NOMO-1 treated with dmso at 0.1 percent for 144 hours (cell line): ENCODE results near the gene MAD1L1.

Source experiments
- DNase-seq: peaks from one replicate; lab custom pipeline; 2025; ENCODE audit not compliant: unreplicated experiment; lab: John Stamatoyannopoulos, UW

The MAD1L1 gene

DNA sequence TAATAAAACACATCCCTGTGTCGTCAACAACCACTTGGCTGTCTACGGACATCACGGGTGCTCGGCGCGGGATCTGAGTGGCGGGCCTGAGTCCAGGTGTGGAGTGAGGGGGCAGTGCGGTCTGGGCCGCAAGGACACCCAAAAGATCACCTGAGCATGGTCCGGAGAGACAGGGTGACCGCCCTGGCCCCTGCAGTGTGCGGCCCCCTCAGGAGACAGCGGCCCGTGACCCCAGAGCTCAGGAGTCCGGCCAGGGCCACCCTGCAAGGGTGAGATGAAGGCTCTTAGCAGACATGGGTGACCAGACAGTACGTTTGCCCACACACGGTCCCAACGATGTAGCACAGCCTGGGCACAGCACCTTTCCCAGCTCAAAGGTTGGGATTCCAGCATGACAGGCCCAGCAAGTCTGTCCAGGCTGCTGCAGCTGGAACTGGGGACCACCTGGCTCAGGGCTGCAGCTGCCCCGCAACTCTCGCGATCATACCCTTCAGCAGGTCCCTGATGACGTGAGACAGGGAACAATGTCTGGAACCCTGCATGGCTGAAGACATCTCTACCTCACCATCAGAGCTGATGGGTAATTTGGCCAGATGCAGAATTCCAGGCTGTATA, 324.9 kb downstream of the MAD1L1 start:
- no peak for DNase-seq

DNA sequence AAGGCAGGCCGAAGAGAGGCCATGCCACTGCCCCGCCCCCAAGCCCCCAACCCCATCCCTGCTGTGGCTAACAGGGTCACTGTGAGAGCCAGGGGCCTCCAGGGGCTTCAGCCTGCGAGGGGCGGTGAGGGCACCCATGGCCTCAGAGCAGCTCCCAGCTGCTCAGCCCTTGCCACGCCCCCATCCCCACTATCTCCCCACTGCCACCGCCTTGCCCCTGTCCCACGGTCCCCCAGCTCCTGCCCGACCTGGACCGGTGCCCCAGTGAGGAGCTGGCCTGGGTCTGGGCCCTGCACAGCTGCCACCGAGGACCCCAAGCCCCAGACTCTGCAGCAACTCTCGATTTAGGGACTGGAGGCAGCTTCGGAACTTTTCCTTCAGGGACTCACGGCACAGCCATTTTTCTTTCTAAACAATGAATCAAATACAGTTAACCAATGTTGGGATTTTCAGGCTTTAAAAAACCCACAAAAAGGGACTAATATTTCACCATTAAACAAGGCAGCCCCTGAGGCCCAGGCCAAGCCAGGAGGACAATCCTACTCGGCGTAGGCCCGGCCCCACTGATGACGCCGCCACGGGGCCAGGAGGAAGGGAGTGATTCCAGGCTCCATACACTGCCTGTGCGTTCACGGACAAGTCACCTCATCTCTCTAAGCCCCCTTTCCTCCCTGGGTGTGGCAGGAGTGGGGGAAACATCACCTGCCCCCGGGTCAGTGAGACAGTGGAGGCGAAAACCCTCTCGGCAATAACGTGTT, 325.6 kb downstream of the MAD1L1 start:
- no peak for DNase-seq

DNA sequence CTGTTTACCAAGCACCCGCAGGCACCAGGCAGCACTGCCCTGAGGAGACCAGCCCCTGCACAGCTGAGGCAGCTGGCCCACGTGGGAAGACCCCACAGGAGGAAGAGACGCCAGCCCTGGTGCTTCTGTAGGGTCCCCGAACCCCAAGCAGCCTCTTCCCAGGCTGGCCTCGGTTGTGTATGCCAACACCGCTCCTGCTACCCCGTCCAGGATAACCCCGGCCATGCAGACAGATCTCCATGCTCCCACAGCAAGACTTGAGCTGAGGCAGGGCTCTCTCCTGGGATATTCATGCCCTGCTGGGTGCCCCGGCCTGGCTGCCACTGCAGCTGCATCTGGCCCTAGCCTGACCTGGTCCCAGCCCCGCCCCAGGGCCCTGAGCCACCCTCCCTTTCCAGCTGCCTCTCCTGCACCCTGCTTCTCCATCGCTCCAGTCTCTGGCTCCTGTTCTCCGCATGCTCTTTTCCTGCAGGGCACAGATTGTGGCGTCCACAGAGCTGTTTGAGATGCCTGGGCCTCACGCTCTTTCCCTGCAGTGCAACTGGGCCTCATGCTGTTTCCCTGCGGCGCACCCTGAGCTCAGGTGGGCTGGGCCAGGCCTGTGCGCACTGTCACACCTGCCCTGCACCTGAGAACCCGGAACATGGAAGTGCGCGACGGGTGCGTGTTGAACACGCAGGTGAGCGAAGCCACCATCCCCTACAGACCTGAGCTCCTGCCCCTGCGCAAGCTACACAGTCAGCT, 326.5 kb downstream of the MAD1L1 start:
- DNase-seq = no peak

DNA sequence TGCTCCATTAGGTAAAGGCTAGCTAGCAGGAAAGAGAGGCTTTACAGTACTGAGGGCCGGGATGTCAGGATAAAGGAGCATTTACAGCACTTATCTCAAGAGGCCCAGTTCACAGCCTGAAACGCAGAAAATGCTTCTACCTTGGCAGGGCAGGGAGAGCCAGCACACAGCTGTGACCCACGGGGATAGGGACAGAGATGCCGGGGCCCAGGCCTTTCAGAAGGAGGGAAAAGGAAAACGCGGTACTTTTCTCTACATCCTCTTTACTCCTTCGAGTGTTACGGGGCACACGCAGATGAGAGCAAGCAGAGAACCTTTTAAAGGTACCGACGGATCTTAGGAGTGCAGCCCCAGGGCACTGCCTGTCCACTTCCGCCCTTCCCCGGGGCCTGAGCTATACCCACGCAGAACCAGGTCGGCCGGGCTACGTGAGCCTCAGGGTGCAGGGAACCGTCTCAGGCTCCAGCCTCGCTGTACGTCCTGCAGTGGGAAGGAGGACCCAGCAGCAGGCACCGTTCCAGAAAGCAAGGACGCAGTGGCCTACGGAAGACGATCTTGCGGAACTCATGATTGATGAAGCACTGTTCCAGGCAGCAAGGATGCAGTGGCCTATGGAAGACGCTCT, 330.4 kb downstream of the MAD1L1 start:
- no peak for DNase-seq

DNA sequence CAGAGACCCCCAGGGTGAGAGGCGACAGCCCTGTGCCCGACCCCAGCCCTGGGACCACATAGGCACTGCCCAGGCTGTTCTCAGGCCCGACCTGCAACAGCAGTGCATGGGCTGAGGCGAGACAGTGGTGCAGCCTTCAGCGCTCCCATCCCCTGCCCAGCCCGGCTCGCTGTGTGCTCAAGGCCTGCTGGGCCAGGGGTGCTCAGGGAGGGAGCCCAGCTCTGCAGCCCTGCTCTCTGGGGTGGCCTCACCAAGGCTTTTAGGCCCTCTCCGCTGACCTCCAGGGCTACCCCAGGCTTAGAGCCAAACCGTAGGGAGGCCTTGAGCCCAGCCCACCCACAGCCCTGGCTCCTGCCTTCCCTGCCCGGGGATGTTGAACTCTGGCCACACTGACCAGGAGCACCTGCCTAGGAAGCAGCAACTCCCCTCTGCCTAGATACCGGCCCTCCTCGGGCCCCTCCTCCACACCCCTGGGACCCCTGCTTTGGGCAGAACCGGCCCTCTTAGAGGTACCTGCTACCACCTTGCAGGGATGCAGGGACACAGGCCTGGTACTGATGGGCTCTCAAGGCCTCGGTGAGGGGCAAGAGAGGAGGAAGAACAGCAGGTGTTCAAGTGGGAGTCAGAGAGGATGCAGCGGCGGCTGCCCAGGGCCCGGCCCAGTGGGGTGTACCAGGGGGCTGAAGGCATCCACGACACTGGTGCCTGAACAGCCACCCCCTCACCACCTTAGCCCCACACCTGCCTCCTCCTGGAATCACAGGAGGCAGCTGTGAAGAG, 331.1 kb downstream of the MAD1L1 start:
- DNase-seq = no peak

DNA sequence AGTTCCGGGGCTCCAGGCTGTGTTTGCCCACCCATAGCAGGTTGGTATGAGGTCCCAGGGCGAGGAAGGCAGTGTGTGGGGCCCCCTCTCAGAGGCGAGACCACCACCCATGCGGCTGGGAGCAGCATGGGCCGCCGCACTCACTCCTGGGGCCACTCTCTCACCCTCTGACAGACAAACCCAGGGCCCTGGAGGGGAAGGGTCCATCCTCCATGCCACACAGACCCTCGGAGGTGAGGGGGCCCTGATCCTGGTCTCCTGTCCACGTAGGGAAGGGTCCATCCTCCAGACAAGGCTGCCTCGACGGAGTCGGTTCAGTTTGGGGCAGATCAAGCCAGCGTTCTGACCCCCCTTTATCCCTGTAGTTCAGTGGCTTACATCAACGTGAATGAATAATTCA, 331.9 kb downstream of the MAD1L1 start:
- DNase-seq = no peak

DNA sequence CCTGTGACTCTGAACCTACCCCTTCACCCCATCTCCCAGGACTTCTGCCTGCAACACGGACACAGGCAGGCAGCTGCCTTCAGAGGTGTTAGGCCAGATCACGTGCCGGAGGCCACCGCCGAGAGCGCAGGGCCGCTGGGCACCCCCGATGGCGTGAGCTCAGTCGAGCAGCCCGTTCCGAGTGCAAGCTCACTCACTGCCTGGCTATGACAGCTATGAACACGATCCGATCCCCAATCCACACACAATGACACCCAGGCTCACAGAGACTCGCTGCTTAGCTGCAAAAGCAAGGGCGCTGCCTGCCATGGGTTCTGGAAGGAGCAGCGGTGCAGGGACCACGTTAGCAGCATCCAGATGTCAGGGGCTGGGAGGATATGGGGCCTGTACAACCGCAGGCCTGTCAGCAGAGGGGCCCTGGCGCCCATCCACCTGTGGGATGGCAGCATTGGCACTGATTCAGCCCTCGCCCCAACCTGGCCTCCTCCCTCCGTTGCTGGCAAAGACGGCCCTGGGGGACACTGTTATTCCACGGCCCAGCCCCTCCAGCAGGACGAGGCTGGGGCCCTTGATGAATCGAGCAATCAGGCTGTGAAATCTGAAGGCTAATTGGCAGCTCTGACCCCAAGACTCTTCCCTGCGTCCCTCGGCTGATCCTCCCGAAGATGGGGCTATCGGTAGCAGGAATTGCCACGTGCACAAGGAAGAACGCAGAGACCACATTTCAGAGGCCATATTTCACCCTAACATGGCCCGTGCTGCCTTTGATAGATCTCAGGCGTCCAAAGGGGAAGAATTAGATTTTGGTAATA, 332.6 kb downstream of the MAD1L1 start:
- DNase-seq = no peak

DNA sequence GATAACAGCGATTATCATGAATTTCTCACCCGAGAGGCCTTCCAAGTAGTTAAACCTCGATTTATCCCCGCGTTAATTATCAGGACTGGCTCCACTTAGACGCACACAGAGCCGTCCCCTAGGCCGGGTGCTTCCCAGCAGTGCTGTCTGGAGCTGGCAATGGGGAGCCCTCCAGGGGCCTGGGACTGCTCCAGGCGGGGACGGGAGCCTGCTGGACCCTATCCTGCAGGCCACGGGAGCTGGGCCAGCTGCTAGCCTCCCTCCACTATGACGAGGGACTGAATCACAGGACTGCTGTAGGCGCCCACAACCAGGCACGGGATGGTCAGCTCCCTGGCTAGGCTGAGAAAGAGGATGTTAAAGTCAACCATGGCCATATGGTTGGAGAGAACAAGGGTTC, 333.5 kb downstream of the MAD1L1 start:
- DNase-seq = no peak

DNA sequence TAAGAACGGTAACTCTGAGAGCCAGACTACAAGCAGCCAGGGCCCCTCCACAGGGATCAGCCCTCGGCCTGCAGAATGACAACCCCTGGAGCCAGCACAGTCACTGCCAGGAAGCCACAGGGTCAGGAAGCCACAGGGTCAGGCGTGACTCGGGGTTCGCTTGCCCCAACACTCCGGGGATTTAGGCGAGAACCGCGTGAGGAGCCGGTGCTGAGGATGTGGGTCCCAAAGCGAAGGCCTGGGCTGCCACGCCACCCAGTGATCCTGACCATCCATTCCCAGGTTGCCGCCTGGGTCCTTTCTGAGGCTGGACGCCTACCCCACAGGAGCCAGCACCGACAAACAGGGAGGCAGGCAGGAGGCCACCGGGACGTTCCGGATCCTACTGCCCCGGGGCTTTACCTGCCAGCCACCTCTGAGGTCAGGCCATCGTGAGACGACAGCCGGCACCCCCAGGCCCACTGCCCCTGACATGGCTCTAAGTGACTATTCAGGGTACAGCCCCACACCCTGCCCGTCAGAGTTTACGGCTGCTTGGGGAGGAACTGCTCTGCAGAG, 334.0 kb downstream of the MAD1L1 start:
- no peak for DNase-seq

DNA sequence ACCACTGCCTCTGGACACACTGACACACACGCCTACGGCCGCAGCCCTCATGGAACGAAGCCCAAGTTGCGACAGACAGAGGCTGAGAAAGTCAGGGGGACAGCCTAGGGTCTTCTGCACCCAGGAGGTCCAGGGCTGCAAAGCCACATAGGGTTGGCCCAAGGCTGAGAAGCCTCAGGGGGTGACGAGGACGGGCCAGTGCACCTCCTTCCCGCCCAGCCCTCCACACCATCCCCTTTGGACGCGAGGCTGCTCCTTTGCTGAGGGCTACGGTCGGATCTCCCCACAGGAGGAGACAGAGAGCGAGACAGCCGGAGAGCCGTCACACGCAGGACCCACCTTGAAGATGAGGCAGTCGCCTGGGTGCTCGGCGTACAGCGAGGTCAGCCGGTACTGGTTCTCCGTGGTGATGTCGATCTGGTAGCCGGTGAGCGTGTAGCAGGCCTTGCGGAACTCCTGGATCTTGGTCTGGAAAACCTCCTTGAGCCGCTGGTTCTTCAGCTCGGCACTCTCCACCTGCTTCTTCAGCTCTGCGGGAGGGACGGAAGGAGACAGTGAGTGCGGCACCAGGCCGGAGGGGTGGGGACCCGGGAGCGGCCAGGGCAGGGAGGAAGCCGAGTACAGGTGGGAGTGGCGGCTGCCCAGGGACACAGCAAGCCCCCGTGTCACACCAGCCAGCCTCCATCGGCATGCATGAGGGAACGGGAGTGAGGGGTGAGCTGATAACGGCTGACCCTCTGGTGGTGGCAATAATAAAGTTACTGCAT, 334.7 kb downstream of the MAD1L1 start:
- no peak for DNase-seq

DNA sequence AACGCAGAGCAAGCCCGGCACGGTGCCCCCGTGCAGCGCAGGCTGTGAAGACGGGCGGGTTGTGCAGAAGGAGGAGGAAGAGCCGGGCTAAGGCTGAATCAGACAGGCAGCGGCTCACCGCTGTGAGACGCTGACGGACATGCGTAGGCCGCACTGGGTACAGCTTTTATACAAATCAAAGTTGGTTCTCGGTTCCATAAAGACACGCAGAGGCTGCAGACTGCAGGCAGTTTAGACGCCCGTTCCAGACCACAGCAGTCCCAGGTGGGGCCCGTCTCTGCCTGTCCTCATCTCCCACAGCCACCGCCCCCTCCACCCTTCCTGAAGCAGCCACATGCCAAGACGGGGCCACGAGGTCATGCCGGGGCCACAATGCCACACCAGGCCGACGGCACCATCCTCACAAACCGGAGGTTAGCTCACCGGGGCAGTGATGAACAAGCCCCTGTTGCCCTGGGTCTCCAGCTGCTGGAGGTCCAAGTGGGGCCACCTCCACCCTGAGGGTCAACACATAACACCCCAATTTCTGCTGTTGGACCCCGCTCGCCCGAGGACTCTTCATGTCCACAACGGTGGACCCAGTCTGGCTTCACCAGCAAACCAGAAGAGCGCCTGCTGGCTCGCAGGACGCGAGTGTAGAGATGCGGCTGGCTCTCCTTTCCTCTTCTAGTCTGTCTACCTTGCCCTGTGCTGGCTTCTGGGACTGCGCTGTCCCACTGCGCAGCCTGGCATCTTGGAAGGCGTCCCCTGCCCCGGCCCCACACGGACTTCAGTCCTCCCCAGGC, 335.5 kb downstream of the MAD1L1 start:
- no peak for DNase-seq

DNA sequence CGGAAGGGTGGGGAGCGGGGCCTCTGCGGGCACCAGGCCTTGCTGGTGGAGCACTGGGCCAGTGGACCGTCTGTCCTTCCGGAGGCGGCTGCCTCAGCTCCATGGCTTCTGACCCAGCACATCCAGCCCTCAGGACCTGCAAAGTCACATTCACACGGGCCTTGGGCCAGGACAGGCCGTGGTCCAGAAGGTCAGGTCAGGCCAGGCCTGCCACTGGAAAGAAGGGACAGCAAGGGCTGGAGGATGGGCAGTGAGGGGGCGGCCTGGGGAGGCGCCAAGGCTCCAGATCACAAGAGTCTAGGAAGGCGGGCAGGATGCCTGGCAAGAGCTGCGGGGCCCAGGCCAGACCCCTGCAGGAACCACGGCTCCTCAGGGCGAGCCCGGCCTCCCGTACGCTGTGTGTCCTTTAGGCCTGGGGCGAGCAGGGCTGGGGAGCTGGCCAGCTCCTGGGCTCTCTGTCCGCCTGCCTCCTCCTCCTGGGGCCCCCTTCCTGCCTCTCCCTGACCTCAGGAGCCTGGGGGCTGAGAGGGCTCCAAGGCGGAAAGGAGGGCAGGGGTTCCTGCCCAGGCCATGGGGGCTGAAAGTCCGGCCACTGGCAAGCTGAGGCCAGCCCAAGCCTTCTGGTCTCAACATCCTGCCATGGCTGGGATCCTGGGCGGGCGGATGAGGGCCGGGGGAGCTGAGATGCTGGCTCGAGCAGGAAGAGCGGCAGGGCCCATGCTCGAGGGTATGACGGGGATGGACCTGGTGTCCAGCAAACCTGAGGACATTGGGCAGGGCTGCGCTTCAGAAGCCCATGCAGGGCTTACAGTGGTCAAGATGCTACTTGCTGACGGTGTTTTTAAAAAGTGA, 336.9 kb downstream of the MAD1L1 start:
- no peak for DNase-seq

DNA sequence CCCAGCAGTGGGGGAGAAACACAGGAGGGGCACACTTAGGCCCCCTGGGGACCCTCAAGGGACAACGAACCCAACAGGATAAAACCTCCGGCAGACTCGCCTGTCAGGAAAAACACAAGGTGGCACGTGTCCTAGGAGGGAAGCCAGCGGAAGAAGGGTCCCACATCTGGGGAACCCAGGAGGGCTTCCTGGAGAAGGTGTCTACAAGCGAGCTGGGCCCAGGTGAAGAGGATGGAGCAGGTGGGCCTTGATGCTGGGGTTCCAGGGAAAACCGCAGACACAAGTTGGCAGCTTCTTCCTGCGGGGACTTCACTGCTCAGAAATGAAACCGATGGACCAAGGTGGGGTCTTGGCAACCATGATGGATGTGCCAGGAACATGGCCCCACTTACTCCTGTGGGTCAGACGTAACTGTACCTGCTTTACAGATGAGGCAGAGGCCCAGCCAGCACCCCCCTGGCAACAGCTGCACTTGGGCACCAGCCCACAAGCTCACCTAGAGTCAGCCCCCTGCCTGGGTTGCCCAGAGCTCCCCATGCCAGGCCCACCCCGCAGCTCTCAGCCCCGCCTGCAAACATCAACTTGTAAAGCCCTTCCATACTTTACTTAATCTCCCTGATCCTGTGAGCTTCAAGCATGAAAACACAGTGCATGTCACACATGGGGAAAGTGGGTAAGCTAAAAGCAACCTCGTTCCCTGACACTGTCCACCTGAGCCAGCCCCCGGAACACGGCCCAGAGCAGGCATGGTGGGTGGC, 337.7 kb downstream of the MAD1L1 start:
- no peak for DNase-seq

DNA sequence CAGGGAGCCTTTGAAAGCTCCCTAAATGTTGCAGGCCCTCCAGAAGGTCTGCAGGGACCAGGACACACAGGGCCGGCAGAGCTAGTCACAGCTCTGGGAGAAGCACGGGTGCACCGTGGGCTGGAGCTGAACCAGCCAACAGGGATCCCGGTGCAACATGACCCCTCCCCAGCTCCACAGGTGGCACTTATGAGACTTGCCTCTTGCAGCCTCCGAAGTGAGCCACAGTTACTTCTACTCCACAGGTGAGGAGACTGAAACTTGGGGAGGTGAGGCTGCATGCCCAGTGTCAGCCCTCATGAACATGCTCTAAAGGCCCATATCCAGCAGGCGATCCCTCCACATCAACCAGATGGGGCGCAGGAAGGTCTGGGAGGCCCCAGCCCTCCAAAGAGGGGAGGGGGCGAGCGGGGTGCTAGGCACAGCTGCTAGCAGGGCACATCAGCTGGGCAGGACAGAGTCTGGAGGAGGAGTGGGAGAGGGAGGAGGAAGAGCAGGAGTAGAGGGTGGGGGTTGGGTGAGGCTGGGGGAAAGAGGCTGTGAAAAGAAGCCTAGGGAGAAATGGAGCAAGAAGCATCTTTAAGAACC, 338.3 kb downstream of the MAD1L1 start:
- no peak for DNase-seq

DNA sequence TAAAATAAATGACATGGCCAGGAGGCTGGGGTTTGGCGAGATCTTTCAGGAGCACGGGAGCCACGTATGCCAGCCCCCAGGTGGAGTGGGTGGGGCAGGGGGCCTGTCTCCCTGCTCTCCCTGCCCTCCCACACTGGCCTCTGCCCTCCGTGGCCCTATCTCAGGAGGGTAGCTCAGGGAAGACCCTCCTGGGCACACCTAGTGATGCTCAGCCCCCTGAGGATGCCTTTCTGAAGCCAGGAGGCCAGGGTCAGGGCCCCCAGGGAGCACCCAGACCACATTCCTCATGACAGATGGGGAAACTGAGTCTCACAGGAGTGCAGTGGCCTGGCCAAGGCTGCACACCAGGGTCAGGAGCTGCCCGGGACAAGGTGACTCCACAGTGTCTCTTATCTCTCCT, 339.3 kb downstream of the MAD1L1 start:
- no peak for DNase-seq

DNA sequence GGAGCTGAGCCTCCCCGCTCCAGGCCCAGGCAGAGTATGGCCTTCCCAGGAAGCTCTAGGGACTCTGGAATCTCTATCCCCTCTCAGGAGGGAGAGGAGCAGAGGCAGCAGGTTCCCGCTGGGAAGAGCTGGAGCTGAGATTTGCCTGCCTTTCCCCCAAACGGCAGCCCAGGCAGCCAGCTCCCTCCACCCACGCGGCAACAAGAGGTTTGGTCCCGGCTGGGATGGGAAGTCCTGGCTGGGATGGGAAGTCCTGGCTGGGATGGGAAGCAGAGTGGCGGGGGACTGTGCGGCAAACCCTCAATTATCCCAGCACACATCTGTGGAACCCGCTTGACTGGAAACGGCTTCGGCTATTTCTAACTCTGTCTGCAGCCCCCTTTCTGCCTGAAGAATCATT, 339.7 kb downstream of the MAD1L1 start:
- DNase-seq = no peak
